Keratinocyte (primary cell): ENCODE results near the gene SF3B2. TPM values are rescaled to one million over a fixed set of nuclear protein-coding genes. Genes with fewer than 3 reads are reported as not detected.

ENCODE experiments used
- DNase-seq: peaks from one replicate; pipeline ENCODE4 v3.0.0-alpha.2; 2011; ENCODE audit warnings: low read depth, missing footprints, low spot score
- FAIRE-seq: peaks from 2 replicates; lab custom pipeline; 2011; peaks lifted over from hg19 to GRCh38; lab: Jason Lieb, UNC
- H2AFZ ChIP-seq: 2 replicates; pipeline ENCODE4 v1.6.0; 2012; ENCODE audit warnings: low read length, control low read depth, inconsistent platforms; ENCODE audit not compliant: control insufficient read depth
- H3K27ac ChIP-seq: 2 replicates; pipeline ENCODE4 v1.5.1; 2011; ENCODE audit warnings: low read length; ENCODE audit not compliant: control insufficient read depth, insufficient read depth
- H3K27me3 ChIP-seq: 3 replicates; pipeline ENCODE4 v1.6.0; 2011; ENCODE audit warnings: low read length; ENCODE audit not compliant: control insufficient read depth, insufficient read depth; ENCODE audit errors: extremely low read depth
- H3K36me3 ChIP-seq, 2 experiments: 2 replicates in 1 of 2; 3 replicates in 1 of 2; pipeline ENCODE4 v1.5.1; 2011; ENCODE audit warnings: low read length in 2 of 2, mild to moderate bottlenecking in 1 of 2; ENCODE audit not compliant: control insufficient read depth in 2 of 2, insufficient read depth in 2 of 2; ENCODE audit errors: extremely low read depth in 1 of 2
- H3K4me1 ChIP-seq: 3 replicates; pipeline ENCODE4 v1.5.1; 2011; ENCODE audit warnings: low read length; ENCODE audit not compliant: control insufficient read depth, insufficient read depth; ENCODE audit errors: extremely low read depth
- H3K4me2 ChIP-seq: 3 replicates; pipeline ENCODE4 v1.6.0; 2011; ENCODE audit warnings: low read depth, low read length; ENCODE audit not compliant: control insufficient read depth, insufficient read depth; ENCODE audit errors: extremely low read depth
- H3K4me3 ChIP-seq, 3 experiments: fragments of 200-600 bp in 1 of 3; sonication (generic) in 1 of 3; 2 replicates in 2 of 3; 3 replicates in 1 of 3; pipeline ENCODE4 v1.5.1; 2011 to 2016; ENCODE audit warnings: low read length in 3 of 3, mild to moderate bottlenecking in 3 of 3, control low read depth in 2 of 3, inconsistent platforms in 1 of 3, low read depth in 1 of 3, mixed read lengths in 1 of 3, mixed run types in 1 of 3, moderate library complexity in 1 of 3; ENCODE audit not compliant: control insufficient read depth in 2 of 3, insufficient read depth in 2 of 3; ENCODE audit errors: extremely low read depth in 1 of 3
- H3K79me2 ChIP-seq: 2 replicates; pipeline ENCODE4 v1.6.0; 2012; ENCODE audit warnings: low read length; ENCODE audit not compliant: control insufficient read depth, insufficient read depth
- H3K9ac ChIP-seq: 3 replicates; pipeline ENCODE4 v1.6.0; 2011; ENCODE audit warnings: low read length; ENCODE audit not compliant: control insufficient read depth, insufficient read depth; ENCODE audit errors: extremely low read depth
- H3K9me1 ChIP-seq: 3 replicates; pipeline ENCODE4 v1.6.0; 2011; ENCODE audit warnings: low read length; ENCODE audit not compliant: control insufficient read depth, insufficient read depth; ENCODE audit errors: extremely low read depth
- H3K9me3 ChIP-seq: 2 replicates; pipeline ENCODE4 v1.5.1; 2012; ENCODE audit warnings: low read depth, low read length; ENCODE audit not compliant: control insufficient read depth
- H4K20me1 ChIP-seq: 3 replicates; pipeline ENCODE4 v1.6.0; 2011; ENCODE audit warnings: low read length; ENCODE audit not compliant: control insufficient read depth, insufficient read depth; ENCODE audit errors: extremely low read depth
- CTCF ChIP-seq, 3 experiments: IDR thresholded peaks in 1 of 3; conservative IDR thresholded peaks in 1 of 3; optimal IDR thresholded peaks in 1 of 3; 2 replicates in 2 of 3; 3 replicates in 1 of 3; pipeline versions ENCODE3 to v1.5.1; 2011; ENCODE audit warnings: low read length in 3 of 3, mild to moderate bottlenecking in 3 of 3, moderate library complexity in 2 of 3, control low read depth in 1 of 3, inconsistent platforms in 1 of 3; ENCODE audit not compliant: insufficient read depth in 2 of 3; ENCODE audit errors: extremely low read depth in 1 of 3
- EZH2 ChIP-seq: IDR thresholded peaks from one replicate; pipeline ENCODE4 v1.6.1; 2012; ENCODE audit warnings: inconsistent platforms, mild to moderate bottlenecking, low read length, moderate library complexity
- dilution Hi-C: fragments of 300-500 bp; cut with MboI; formaldehyde crosslinking; loops from one replicate; pipeline ENCODE4 v1.7.0; 2020; ENCODE audit warnings: low sequenced_read_pairs; ENCODE audit not compliant: extremely low pct_ligation_motif_present
- polyA plus RNA-seq, 5 experiments: library from polyadenylated mRNA; depleted of rRNA in 3 of 5; stranded (reverse) in 3 of 5; stranded (forward) in 1 of 5; unstranded in 1 of 5; fragments of >200 nt; gene quantifications; 1 replicate in 1 of 5; 2 replicates in 3 of 5; 3 replicates in 1 of 5; pipeline versions ENCODE4 v1.2.1 to v1.2.3, GENCODE V29; 2011 to 2012; ENCODE audit warnings: missing spikeins in 2 of 5, low read depth in 1 of 5, low replicate concordance in 1 of 5

The SF3B2 gene
- polyA plus RNA-seq, 1 donor (not counting 4 experiments of a cell fraction or from before 2014, with no cell fraction given), result 73.0 TPM

DNA sequence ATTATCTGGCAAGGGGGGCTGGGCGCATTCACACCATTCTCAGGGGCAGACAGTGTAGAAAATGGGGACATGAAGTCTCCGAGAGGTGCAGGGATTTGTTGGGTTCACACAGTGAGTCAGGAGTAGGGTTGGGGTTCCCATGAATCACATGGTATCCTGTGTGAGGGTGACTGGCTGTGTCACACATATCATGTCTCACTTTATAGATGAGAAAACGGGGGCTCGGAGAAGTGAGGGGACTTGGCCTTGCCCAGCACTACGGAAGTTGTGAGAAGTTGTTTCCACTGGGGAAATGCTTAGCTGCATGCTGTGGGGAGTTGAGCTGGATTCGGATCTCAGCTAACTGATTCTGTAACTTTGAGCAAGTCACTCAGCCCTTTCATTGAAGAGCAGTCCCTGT is 7.4 kb upstream of the SF3B2 start:
- no peak overlapping the region for H3K9ac ChIP-seq
- peaks cover 11% of the 10 kb centered on the region for H3K27me3 ChIP-seq
- dilution Hi-C loops, result no loop called here
- DNase-seq (no peak), FAIRE-seq (no peak)
- no peak overlapping the region for H2AFZ ChIP-seq
- H3K9me1 ChIP-seq, result no peaks in the 10 kb centered on the region
- no peak overlapping the region for H3K4me3 ChIP-seq
- H3K36me3 ChIP-seq, result no peaks in the 10 kb centered on the region
- H4K20me1 ChIP-seq, result no peaks in the 10 kb centered on the region
- no peaks in the 10 kb centered on the region for H3K79me2 ChIP-seq
- H3K4me1 ChIP-seq, result no peaks in the 10 kb centered on the region
- no peak overlapping the region for H3K27ac ChIP-seq
- no peaks in the 10 kb centered on the region for H3K9me3 ChIP-seq
- TF ChIP-seq EZH2, result no peak
- no peak for TF ChIP-seq CTCF (optimal IDR thresholded peaks at IDR 0.05 in 1 of 3, IDR thresholded peaks at IDR 0.05 in 1 of 3, conservative IDR thresholded peaks at IDR 0.05 in 1 of 3; ENCODE audit: extremely low read depth in 1 of 3, insufficient read depth in 2 of 3, low read length in 3 of 3)
- H3K4me2 ChIP-seq, result no peak overlapping the region

GRCh38 chr11:66045177-66045639 is 7.0 kb upstream of the SF3B2 start:
- H3K4me1 ChIP-seq, result no peaks in the 10 kb centered on the region
- no peak overlapping the region for H3K4me3 ChIP-seq
- H3K9me3 ChIP-seq, result no peaks in the 10 kb centered on the region
- dilution Hi-C loops, result no loop called here
- no peaks in the 10 kb centered on the region for H3K9me1 ChIP-seq
- H3K79me2 ChIP-seq, result no peaks in the 10 kb centered on the region
- DNase-seq (no peak), FAIRE-seq (peak; percentile 60)
- no peak overlapping the region for H2AFZ ChIP-seq
- no peak overlapping the region for H3K4me2 ChIP-seq
- no peak overlapping the region for H3K27ac ChIP-seq
- H3K9ac ChIP-seq, result no peak overlapping the region
- peaks cover 11% of the 10 kb centered on the region for H3K27me3 ChIP-seq
- TF ChIP-seq EZH2 (no peak), CTCF (optimal IDR thresholded peaks at IDR 0.05 in 1 of 3, IDR thresholded peaks at IDR 0.05 in 1 of 3, conservative IDR thresholded peaks at IDR 0.05 in 1 of 3; ENCODE audit: extremely low read depth in 1 of 3, insufficient read depth in 2 of 3, low read length in 3 of 3) (peak; percentile 89 to 98 (median 90))
- no peaks in the 10 kb centered on the region for H3K36me3 ChIP-seq
- H4K20me1 ChIP-seq, result no peaks in the 10 kb centered on the region
